GM12872 (cell line): ENCODE measurements around the gene GPATCH2L.

Experiments
- CTCF ChIP-seq: IDR thresholded peaks from 3 replicates; pipeline ENCODE4 v1.5.1; 2011; ENCODE audit warnings: low read depth, mild to moderate bottlenecking, low read length, moderate library complexity; ENCODE audit not compliant: insufficient read depth

GPATCH2L gene

GRCh38 chr14:76151398-76152332 is at the start of gene GPATCH2L:
GPATCH2L (plus strand) TSS chr14:76151922; CDS start chr14:76154364, 2,442 bp downstream.
- no peak for TF ChIP-seq CTCF

- no peak for TF ChIP-seq CTCF
Measured at GRCh38 chr14:76104802-76105355, 46.8 kb upstream of the GPATCH2L start.

- TF ChIP-seq CTCF: no peak
Measured at GRCh38 chr14:76106188-76106587, 45.5 kb upstream of the GPATCH2L start.

GRCh38 chr14:76109087-76109880 is 42.4 kb upstream of the GPATCH2L start:
- no peak for TF ChIP-seq CTCF

GRCh38 chr14:76112889-76113624 is 38.7 kb upstream of the GPATCH2L start:
- TF ChIP-seq CTCF: no peak

- TF ChIP-seq CTCF: no peak
Measured at GRCh38 chr14:76113691-76114090, 38.0 kb upstream of the GPATCH2L start.

GRCh38 chr14:76115010-76115422 is 36.7 kb upstream of the GPATCH2L start:
- TF ChIP-seq CTCF: 0 out of 3 replicates have a peak, but pooled peaks have one; percentile 7
